ENCODE data around the gene METTL24.

- TF ChIP-seq MAX (IDR thresholded peaks at IDR 0.05) = no peak
- TF ChIP-seq TCF12 (IDR thresholded peaks at IDR 0.05; ENCODE audit: low read depth, low read length) = no peak
- TF ChIP-seq KDM5A (IDR thresholded peaks at IDR 0.05; ENCODE audit: low read length) = no peak
- no peak for TF ChIP-seq CTCF (IDR thresholded peaks at IDR 0.05; ENCODE audit: control extremely low read depth in 1 of 3, insufficient read depth in 1 of 3, low read depth in 1 of 3, low read length in 3 of 3)
- TF ChIP-seq JUN (IDR thresholded peaks at IDR 0.05; ENCODE audit: low read depth, low read length) = no peak
- no peak for TF ChIP-seq EZH2 (IDR thresholded peaks at IDR 0.05; ENCODE audit: low read depth, low read length, severe bottlenecking)
- no peak for TF ChIP-seq POLR2AphosphoS5 (IDR thresholded peaks at IDR 0.05; ENCODE audit: low read depth, low read length)
- TF ChIP-seq TEAD4 (IDR thresholded peaks at IDR 0.05; ENCODE audit: low read depth, low read length) = no peak
- no peak for TF ChIP-seq POLR2A (IDR thresholded peaks at IDR 0.05; ENCODE audit: control extremely low read depth in 1 of 2, low read depth in 2 of 2, low read length in 2 of 2)
- no peak for TF ChIP-seq RAD21 (IDR thresholded peaks at IDR 0.05 in 1 of 2, conservative IDR thresholded peaks at IDR 0.05 in 1 of 2; ENCODE audit: low read depth in 2 of 2, low read length in 2 of 2)
Measured at GRCh38 chr6:110323258-110323657, 34.9 kb downstream of the METTL24 start.
